HG03469 (cell line): ENCODE results near the gene TIMM23.

ENCODE experiments used
- ATAC-seq: cut with Tn5 transposase; IDR thresholded peaks from one replicate; pipeline ENCODE4 v1.9.1; 2021; ENCODE audit warnings: mild to moderate bottlenecking, moderate library complexity, moderate number of reproducible peaks; ENCODE audit not compliant: unreplicated experiment

Gene TIMM23

DNA sequence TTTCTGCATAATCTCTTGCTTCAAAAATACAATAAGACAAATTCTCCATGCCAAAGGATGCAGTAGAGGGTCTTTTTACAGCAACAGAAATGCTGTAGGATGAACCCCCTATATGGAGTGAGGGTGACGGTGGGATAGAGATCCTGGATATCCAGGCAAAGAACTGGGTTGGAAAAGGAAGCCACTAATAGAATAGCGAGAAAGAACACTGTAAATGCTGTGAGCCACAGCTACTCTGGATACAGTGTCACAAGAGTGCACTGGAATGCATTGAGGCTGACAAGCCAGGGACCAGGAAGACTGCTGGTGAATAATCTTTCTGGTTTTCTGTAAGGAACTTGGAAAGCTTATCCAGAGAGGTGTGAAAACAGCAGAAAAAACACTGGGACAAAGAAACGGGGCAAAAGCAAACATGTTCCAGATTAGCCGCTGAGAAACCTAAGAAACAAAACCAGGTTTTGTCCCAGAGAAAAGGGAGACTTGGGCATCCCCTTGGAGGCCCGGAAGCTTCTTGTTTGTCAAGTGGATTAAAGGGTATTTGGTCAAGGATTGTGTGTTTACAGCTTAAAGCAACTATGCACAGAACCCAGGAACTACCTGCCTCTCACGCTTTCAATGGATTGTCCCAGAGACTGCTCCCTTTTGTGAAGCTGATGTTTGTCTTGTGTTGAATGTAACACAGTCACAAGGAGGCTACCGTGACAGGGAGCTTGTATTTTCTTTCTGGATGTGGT lies 79.9 kb downstream of the TIMM23 start:
- no peak for ATAC-seq

- no peak for ATAC-seq
These were observed 80.6 kb downstream of the TIMM23 start for GRCh38 chr10:46052791-46053375.
